Measurements from ENCODE around the gene SIRT2.

DNA sequence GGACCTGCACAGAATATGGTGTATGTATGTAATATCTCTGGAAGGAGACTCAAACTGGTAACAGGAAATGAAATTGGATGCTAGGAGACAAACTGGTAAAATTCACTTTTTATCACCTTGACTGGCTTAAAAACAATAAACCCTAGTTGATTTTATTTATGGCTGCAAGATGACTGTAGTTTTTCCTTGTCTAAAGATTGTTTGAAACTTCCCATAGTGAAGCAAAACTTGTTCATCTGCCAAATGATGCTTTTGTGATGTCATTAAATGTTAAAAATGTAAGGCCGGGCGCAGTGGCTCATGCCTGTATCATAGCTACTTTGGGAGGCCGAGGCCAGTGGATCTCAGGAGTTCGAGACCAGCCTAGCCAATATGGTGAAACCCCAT lies 65.3 kb downstream of the SIRT2 start:
- TF ChIP-seq, protein P1, sequence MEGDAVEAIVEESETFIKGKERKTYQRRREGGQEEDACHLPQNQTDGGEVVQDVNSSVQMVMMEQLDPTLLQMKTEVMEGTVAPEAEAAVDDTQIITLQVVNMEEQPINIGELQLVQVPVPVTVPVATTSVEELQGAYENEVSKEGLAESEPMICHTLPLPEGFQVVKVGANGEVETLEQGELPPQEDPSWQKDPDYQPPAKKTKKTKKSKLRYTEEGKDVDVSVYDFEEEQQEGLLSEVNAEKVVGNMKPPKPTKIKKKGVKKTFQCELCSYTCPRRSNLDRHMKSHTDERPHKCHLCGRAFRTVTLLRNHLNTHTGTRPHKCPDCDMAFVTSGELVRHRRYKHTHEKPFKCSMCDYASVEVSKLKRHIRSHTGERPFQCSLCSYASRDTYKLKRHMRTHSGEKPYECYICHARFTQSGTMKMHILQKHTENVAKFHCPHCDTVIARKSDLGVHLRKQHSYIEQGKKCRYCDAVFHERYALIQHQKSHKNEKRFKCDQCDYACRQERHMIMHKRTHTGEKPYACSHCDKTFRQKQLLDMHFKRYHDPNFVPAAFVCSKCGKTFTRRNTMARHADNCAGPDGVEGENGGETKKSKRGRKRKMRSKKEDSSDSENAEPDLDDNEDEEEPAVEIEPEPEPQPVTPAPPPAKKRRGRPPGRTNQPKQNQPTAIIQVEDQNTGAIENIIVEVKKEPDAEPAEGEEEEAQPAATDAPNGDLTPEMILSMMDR (IDR thresholded peaks at IDR 0.05), result no peak
- TF ChIP-seq EZH2 (IDR thresholded peaks at IDR 0.05; ENCODE audit: borderline replicate concordance, insufficient read depth, low read depth, low read length, poor library complexity, severe bottlenecking), result no peak
